Measurements from ENCODE around the gene CHN2.
"Not testable (repeated sequence)": the region's sequence is repeated elsewhere in the genome, so short reads cannot be mapped to it uniquely, and the experiment has no call there.

The CHN2 gene

GRCh38 chr7:29488977-29489376, 294.4 kb downstream of the CHN2 start:
- no peak for DNase-seq (ENCODE audit: low read depth, low spot score)

- no peak for DNase-seq (ENCODE audit: low read depth, low spot score)
These were observed 295.6 kb downstream of the CHN2 start for GRCh38 chr7:29490094-29490607.

GRCh38 chr7:29494350-29494749, 299.8 kb downstream of the CHN2 start:
- DNase-seq (ENCODE audit: low read depth, low spot score) = no peak

GRCh38 chr7:29495653-29496052, 301.1 kb downstream of the CHN2 start:
- DNase-seq (ENCODE audit: low read depth, low spot score) = no peak

GRCh38 chr7:29496355-29497020, 301.9 kb downstream of the CHN2 start:
- no peak for DNase-seq (ENCODE audit: low read depth, low spot score)

GRCh38 chr7:29499932-29500331, 305.4 kb downstream of the CHN2 start:
- no peak for DNase-seq (ENCODE audit: low read depth, low spot score)

- DNase-seq (ENCODE audit: low read depth, low spot score) = no peak
These were observed 306.1 kb downstream of the CHN2 start for GRCh38 chr7:29500719-29501118.

- DNase-seq (ENCODE audit: low read depth, low spot score) = no peak
These were observed 307.6 kb downstream of the CHN2 start for GRCh38 chr7:29502133-29502532.

GRCh38 chr7:29505931-29506330, 311.4 kb downstream of the CHN2 start:
- no peak for DNase-seq (ENCODE audit: low read depth, low spot score)

GRCh38 chr7:29508608-29509007, 314.0 kb downstream of the CHN2 start:
- DNase-seq (ENCODE audit: low read depth, low spot score) = no peak

- DNase-seq (ENCODE audit: low read depth, low spot score) = no peak
These were observed 315.5 kb downstream of the CHN2 start for GRCh38 chr7:29510028-29510427.

GRCh38 chr7:29511337-29511736, 316.8 kb downstream of the CHN2 start:
- DNase-seq (ENCODE audit: low read depth, low spot score) = no peak

GRCh38 chr7:29511851-29512250, 317.3 kb downstream of the CHN2 start:
- DNase-seq (ENCODE audit: low read depth, low spot score) = no peak

- no peak for DNase-seq (ENCODE audit: low read depth, low spot score)
These were observed 321.9 kb downstream of the CHN2 start for GRCh38 chr7:29516491-29516890.

GRCh38 chr7:29518616-29519015, 324.0 kb downstream of the CHN2 start:
- no peak for DNase-seq (ENCODE audit: low read depth, low spot score)

- no peak for DNase-seq (ENCODE audit: low read depth, low spot score)
These were observed 329.2 kb downstream of the CHN2 start for GRCh38 chr7:29523728-29524127.

GRCh38 chr7:29527505-29528108, 333.0 kb downstream of the CHN2 start:
- no peak for DNase-seq (ENCODE audit: low read depth, low spot score)

- DNase-seq (ENCODE audit: low read depth, low spot score) = not testable (repeated sequence)
These were observed 334.0 kb downstream of the CHN2 start for GRCh38 chr7:29528526-29528925.
